ENCODE data around the gene ATAD1. TPM values are rescaled to one million over a fixed set of nuclear protein-coding genes. Genes with fewer than 3 reads are reported as not detected.
A peak's percentile ranks its signal among the peaks of the same experiment; 100 is the strongest.

The ATAD1 gene
- polyA plus RNA-seq, 3 donors, result 6.3 to 13.2 (median 10.2) TPM

DNA sequence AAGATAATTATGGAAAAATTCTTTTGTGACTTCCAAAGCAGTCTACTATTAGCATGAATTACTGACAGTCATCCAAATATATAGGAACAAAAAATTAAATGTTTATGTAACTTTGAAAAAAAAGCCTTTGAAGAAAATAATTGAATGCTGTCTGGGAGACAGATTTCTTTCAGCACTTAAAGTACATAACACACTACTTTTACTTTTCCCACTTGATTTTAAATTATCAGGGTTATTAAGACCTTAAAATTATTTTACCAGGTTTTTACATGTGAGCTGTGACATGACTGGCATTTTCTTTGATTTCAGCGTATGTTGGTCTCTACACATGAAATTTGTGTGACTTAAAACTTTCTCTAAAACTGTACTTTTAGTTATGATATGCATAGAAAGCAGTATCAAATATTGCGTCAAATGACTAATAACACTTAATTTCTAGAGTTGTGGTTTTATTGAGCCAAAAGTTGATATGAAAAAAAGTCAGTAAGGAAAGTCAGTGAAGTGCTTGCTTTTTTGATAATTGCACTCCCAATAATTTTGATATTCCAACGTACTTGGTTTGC, 48.5 kb upstream of the ATAD1 start:
- Mint-ChIP-seq H3K9me3 (peaks cover 0 to 2% (median 0%) of the 10 kb centered on the region in 7 donors), H3K4me1 (peaks cover 41% of the 10 kb centered on the region), H3K27me3 (ENCODE audit: low read depth in 3 of 3) (no peaks in the 10 kb centered on the region), H3K4me3 (peak overlapping the region; percentile 94 to 99), H3K36me3 (peaks cover 10 to 12% of the 10 kb centered on the region in 2 donors), H3K27ac (peak overlapping the region in 5 of 7 donors; percentile 6 to 95 (median 79))
- Histone ChIP-seq H2AFZ (ENCODE audit: insufficient read depth, low read depth, low read length, poor library complexity, severe bottlenecking) (no peak overlapping the region), H3K27me3 (ENCODE audit: control insufficient read depth in 2 of 2, insufficient read depth in 2 of 2, low read length in 2 of 2) (no peaks in the 10 kb centered on the region), H3K9ac (ENCODE audit: insufficient read depth, low read length, poor library complexity, severe bottlenecking) (peak overlapping the region; percentile 83), H3K36me3 (replicated peaks in 1 of 2; ENCODE audit: control insufficient read depth in 1 of 2, insufficient read depth in 2 of 2, low read length in 2 of 2) (peaks cover 0 to 2% of the 10 kb centered on the region in 2 donors), H3K4me2 (replicated peaks; ENCODE audit: extremely low read depth, low read length, poor library complexity, severe bottlenecking) (peak overlapping the region; percentile 97), H4K20me1 (ENCODE audit: insufficient read depth, low read length) (peaks cover 75% of the 10 kb centered on the region), H3K9me3 (replicated peaks in 1 of 2; ENCODE audit: control insufficient read depth in 1 of 2, insufficient read depth in 1 of 2, low read length in 2 of 2) (no peaks in the 10 kb centered on the region), H3K27ac (ENCODE audit: low read depth in 1 of 2, low read length in 2 of 2) (peak overlapping the region in 1 of 2 donors; percentile 93), H3K4me3 (replicated peaks in 1 of 3; ENCODE audit: low read depth in 2 of 3, low read length in 3 of 3) (peak overlapping the region; percentile 81 to 97 (median 86)), H3K79me2 (ENCODE audit: insufficient read depth, low read length) (peaks cover 83% of the 10 kb centered on the region), H3K4me1 (ENCODE audit: control insufficient read depth in 1 of 2, insufficient read depth in 2 of 2, low read length in 2 of 2) (peaks cover 13 to 60% of the 10 kb centered on the region in 2 donors)
- WGBS (ENCODE audit: insufficient coverage), result no CpG with 5 or more reads among the region's 3 CpGs
- intact Hi-C loops (cut with micrococcal nuclease), result loop anchor here in 1 of 2 donors (10.0 kb wide), 2 partner anchors 518 to 688 kb away; no protein-coding TSS in a partner anchor
- TF ChIP-seq, protein P1, sequence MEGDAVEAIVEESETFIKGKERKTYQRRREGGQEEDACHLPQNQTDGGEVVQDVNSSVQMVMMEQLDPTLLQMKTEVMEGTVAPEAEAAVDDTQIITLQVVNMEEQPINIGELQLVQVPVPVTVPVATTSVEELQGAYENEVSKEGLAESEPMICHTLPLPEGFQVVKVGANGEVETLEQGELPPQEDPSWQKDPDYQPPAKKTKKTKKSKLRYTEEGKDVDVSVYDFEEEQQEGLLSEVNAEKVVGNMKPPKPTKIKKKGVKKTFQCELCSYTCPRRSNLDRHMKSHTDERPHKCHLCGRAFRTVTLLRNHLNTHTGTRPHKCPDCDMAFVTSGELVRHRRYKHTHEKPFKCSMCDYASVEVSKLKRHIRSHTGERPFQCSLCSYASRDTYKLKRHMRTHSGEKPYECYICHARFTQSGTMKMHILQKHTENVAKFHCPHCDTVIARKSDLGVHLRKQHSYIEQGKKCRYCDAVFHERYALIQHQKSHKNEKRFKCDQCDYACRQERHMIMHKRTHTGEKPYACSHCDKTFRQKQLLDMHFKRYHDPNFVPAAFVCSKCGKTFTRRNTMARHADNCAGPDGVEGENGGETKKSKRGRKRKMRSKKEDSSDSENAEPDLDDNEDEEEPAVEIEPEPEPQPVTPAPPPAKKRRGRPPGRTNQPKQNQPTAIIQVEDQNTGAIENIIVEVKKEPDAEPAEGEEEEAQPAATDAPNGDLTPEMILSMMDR (IDR thresholded peaks at IDR 0.05), result no peak
- no peak for DNase-seq

DNA sequence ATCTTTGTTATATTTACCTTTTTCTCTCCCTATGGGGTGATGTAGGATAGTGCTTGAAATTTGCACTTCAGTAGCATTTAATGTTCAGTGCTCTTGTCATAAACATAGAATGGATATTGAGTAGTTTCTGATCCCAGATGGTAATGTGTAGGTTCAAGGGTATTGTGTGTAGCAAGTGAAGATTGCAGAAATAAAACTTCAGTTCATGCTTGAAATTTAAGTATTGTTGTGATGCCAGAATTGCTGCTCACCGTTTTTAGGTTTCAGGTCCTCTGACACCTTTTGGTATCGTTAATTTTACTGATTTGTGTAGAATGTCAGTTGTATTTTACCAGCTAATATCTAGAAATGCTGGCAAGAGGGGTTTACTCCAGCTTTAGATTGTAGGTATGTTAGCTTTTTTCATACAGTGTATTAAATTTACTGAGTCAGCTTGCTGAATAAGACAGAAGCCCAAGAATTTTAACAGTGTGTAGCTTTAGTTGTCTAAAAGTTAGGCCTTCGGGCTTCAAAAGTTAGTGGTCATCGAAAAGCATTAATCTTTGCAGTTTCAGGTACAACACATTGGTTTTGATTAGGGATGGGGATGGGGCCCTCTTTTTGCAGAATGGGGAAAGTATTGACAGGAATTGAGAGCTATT, 47.3 kb upstream of the ATAD1 start:
- Histone ChIP-seq H3K4me1 (ENCODE audit: control insufficient read depth in 1 of 2, insufficient read depth in 2 of 2, low read length in 2 of 2) (peaks cover 22 to 60% of the 10 kb centered on the region in 2 donors), H3K9me3 (replicated peaks in 1 of 2; ENCODE audit: control insufficient read depth in 1 of 2, insufficient read depth in 1 of 2, low read length in 2 of 2) (no peaks in the 10 kb centered on the region), H3K9ac (ENCODE audit: insufficient read depth, low read length, poor library complexity, severe bottlenecking) (peak overlapping the region; percentile 83), H3K4me3 (replicated peaks in 1 of 3; ENCODE audit: low read depth in 2 of 3, low read length in 3 of 3) (peak overlapping the region; percentile 81 to 97 (median 86)), H3K27ac (ENCODE audit: low read depth in 1 of 2, low read length in 2 of 2) (peak overlapping the region in 1 of 2 donors; percentile 93), H3K4me2 (replicated peaks; ENCODE audit: extremely low read depth, low read length, poor library complexity, severe bottlenecking) (peak overlapping the region; percentile 97), H2AFZ (ENCODE audit: insufficient read depth, low read depth, low read length, poor library complexity, severe bottlenecking) (no peak overlapping the region), H3K27me3 (ENCODE audit: control insufficient read depth in 2 of 2, insufficient read depth in 2 of 2, low read length in 2 of 2) (no peaks in the 10 kb centered on the region), H3K36me3 (replicated peaks in 1 of 2; ENCODE audit: control insufficient read depth in 1 of 2, insufficient read depth in 2 of 2, low read length in 2 of 2) (no peaks in the 10 kb centered on the region), H3K79me2 (ENCODE audit: insufficient read depth, low read length) (peaks cover 72% of the 10 kb centered on the region), H4K20me1 (ENCODE audit: insufficient read depth, low read length) (peaks cover 64% of the 10 kb centered on the region)
- 0% methylated on average over 4 of the region's 4 CpGs for WGBS (ENCODE audit: insufficient coverage)
- TF ChIP-seq, protein P1 (IDR thresholded peaks at IDR 0.05), result no peak
- intact Hi-C loops (cut with micrococcal nuclease), result loop anchor here in 1 of 2 donors (10.0 kb wide), 2 partner anchors 519 to 689 kb away; no protein-coding TSS in a partner anchor
- Mint-ChIP-seq H3K4me3 (peak overlapping the region; percentile 94 to 99), H3K27me3 (ENCODE audit: low read depth in 3 of 3) (no peaks in the 10 kb centered on the region), H3K9me3 (peaks cover 0 to 2% (median 0%) of the 10 kb centered on the region in 7 donors), H3K4me1 (peaks cover 41% of the 10 kb centered on the region), H3K36me3 (peaks cover 3 to 7% of the 10 kb centered on the region in 2 donors), H3K27ac (peak overlapping the region in 6 of 7 donors; percentile 15 to 95 (median 78))
- no peak for DNase-seq

All from CD14-positive monocyte (primary cell).